HG03432 (cell line): ENCODE results near the gene SPSB2.
"Not testable (repeated sequence)": the region's sequence is repeated elsewhere in the genome, so short reads cannot be mapped to it uniquely, and the experiment has no call there.

ENCODE experiments used
- ATAC-seq: cut with Tn5 transposase; IDR thresholded peaks from one replicate; pipeline ENCODE4 v1.9.1; 2021; ENCODE audit warnings: mild to moderate bottlenecking, moderate library complexity; ENCODE audit not compliant: unreplicated experiment

The SPSB2 gene

GRCh38 chr12:6873094-6874014, at the start of gene SPSB2:
Gene SPSB2, minus strand, starts transcription at chr12:6873303. Its CDS starts 402 bp downstream, at chr12:6872901.
- ATAC-seq = peak; percentile 73

GRCh38 chr12:6921996-6922946, 49.2 kb upstream of the SPSB2 start:
- ATAC-seq = no peak

- no peak for ATAC-seq
Measured at GRCh38 chr12:6921539-6921938, 48.4 kb upstream of the SPSB2 start.

- no peak for ATAC-seq
Measured at GRCh38 chr12:6919588-6919987, 46.5 kb upstream of the SPSB2 start.

- ATAC-seq = no peak
Measured at GRCh38 chr12:6917491-6918231, 44.6 kb upstream of the SPSB2 start.

GRCh38 chr12:6916426-6917200, 43.5 kb upstream of the SPSB2 start:
- no peak for ATAC-seq

- ATAC-seq = no peak
Measured at GRCh38 chr12:6915789-6916285, 42.7 kb upstream of the SPSB2 start.

- ATAC-seq = no peak
Measured at GRCh38 chr12:6914947-6915788, 42.1 kb upstream of the SPSB2 start.

GRCh38 chr12:6914246-6914946, 41.3 kb upstream of the SPSB2 start, which contains the start of gene ENO2:
Gene ENO2, plus strand, starts transcription at chr12:6914580. Its CDS starts 1,253 bp downstream, at chr12:6915833.
- peak; percentile 82 for ATAC-seq

GRCh38 chr12:6912164-6912935, 39.2 kb upstream of the SPSB2 start:
- ATAC-seq = no peak

- ATAC-seq = no peak
Measured at GRCh38 chr12:6909421-6910145, 36.5 kb upstream of the SPSB2 start.

- ATAC-seq = not testable (repeated sequence)
Measured at GRCh38 chr12:6908141-6908540, 35.0 kb upstream of the SPSB2 start.

- no peak for ATAC-seq
Measured at GRCh38 chr12:6905414-6906040, 32.4 kb upstream of the SPSB2 start.

- ATAC-seq = peak; percentile 93
Measured at GRCh38 chr12:6904280-6905276, 31.5 kb upstream of the SPSB2 start, which contains the start of gene LRRC23. Gene LRRC23, plus strand, starts transcription at chr12:6904822. Its CDS starts 812 bp downstream, at chr12:6905634.

GRCh38 chr12:6903722-6904121, 30.6 kb upstream of the SPSB2 start:
- no peak for ATAC-seq
